ENCODE results near the gene UBXN10.

The UBXN10 gene

GRCh38 chr1:20137604-20138003, 48.3 kb upstream of the UBXN10 start:
- H3K4me3 ChIP-seq (ENCODE audit: low read length): no peak overlapping the region
- H3K36me3 ChIP-seq (replicated peaks; ENCODE audit: insufficient read depth, low read length): no peaks in the 10 kb centered on the region
- no peak for DNase-seq
- no peak overlapping the region for H3K9ac ChIP-seq (ENCODE audit: low read length)
- no peaks in the 10 kb centered on the region for H3K9me3 ChIP-seq (replicated peaks; ENCODE audit: insufficient read depth, low read length)
- no peak overlapping the region for H3K4me2 ChIP-seq (ENCODE audit: low read depth, low read length)
- no peaks in the 10 kb centered on the region for H3K4me1 ChIP-seq (ENCODE audit: low read length)
- TF ChIP-seq CTCF (IDR thresholded peaks at IDR 0.05; ENCODE audit: low read length) (no peak), EZH2 (optimal IDR thresholded peaks at IDR 0.05; ENCODE audit: low read depth, low read length) (no peak), EZH2phosphoT487 (IDR thresholded peaks at IDR 0.05; ENCODE audit: low read length) (no peak)
- peaks cover 21% of the 10 kb centered on the region; the same call in 1 of the 2 replicates for H3K27me3 ChIP-seq (replicated peaks; ENCODE audit: insufficient read depth, low read length)
- no peaks in the 10 kb centered on the region for H3K79me2 ChIP-seq (ENCODE audit: low read length)
- no peaks in the 10 kb centered on the region for H3K9me2 ChIP-seq (replicated peaks; ENCODE audit: insufficient read depth, low read length)
- H3K27ac ChIP-seq (ENCODE audit: low read length): no peak overlapping the region
- no peaks in the 10 kb centered on the region for H3F3A ChIP-seq (ENCODE audit: insufficient read depth, low read length)
- H2AFZ ChIP-seq (ENCODE audit: low read length): no peak overlapping the region
- no peaks in the 10 kb centered on the region for H4K20me1 ChIP-seq (ENCODE audit: insufficient read depth, low read length)

- Histone ChIP-seq H3K4me2 (ENCODE audit: low read depth, low read length) (no peak overlapping the region), H4K20me1 (ENCODE audit: insufficient read depth, low read length) (no peaks in the 10 kb centered on the region), H3K4me1 (ENCODE audit: low read length) (no peaks in the 10 kb centered on the region), H3K79me2 (ENCODE audit: low read length) (no peaks in the 10 kb centered on the region), H3K27ac (ENCODE audit: low read length) (no peak overlapping the region), H3K9ac (ENCODE audit: low read length) (no peak overlapping the region), H3F3A (ENCODE audit: insufficient read depth, low read length) (no peaks in the 10 kb centered on the region), H3K27me3 (replicated peaks; ENCODE audit: insufficient read depth, low read length) (peaks cover 26% of the 10 kb centered on the region; the same call in 1 of the 2 replicates), H3K9me3 (replicated peaks; ENCODE audit: insufficient read depth, low read length) (no peaks in the 10 kb centered on the region), H3K9me2 (replicated peaks; ENCODE audit: insufficient read depth, low read length) (no peaks in the 10 kb centered on the region), H3K4me3 (ENCODE audit: low read length) (no peak overlapping the region), H2AFZ (ENCODE audit: low read length) (no peak overlapping the region), H3K36me3 (replicated peaks; ENCODE audit: insufficient read depth, low read length) (no peaks in the 10 kb centered on the region)
- TF ChIP-seq CTCF (IDR thresholded peaks at IDR 0.05; ENCODE audit: low read length): no peak
- no peak for TF ChIP-seq EZH2 (optimal IDR thresholded peaks at IDR 0.05; ENCODE audit: low read depth, low read length)
- TF ChIP-seq EZH2phosphoT487 (IDR thresholded peaks at IDR 0.05; ENCODE audit: low read length): no peak
- no peak for DNase-seq
These were observed 47.5 kb upstream of the UBXN10 start for GRCh38 chr1:20138346-20138745.

GRCh38 chr1:20138961-20139550, 46.8 kb upstream of the UBXN10 start, which contains the start of gene PLA2G2F:
Gene PLA2G2F, plus strand, starts transcription at chr1:20139323. Its CDS starts 105 bp downstream, at chr1:20139428.
- TF ChIP-seq EZH2phosphoT487 (IDR thresholded peaks at IDR 0.05; ENCODE audit: low read length) (no peak), CTCF (IDR thresholded peaks at IDR 0.05; ENCODE audit: low read length) (no peak), EZH2 (optimal IDR thresholded peaks at IDR 0.05; ENCODE audit: low read depth, low read length) (no peak)
- Histone ChIP-seq H3K9me3 (replicated peaks; ENCODE audit: insufficient read depth, low read length) (no peaks in the 10 kb centered on the region), H3K9ac (ENCODE audit: low read length) (no peak within 1 kb of the TSS), H3K4me2 (ENCODE audit: low read depth, low read length) (no peak within 1 kb of the TSS), H3K79me2 (ENCODE audit: low read length) (no peaks in the 10 kb centered on the region), H4K20me1 (ENCODE audit: insufficient read depth, low read length) (no peaks in the 10 kb centered on the region), H3F3A (ENCODE audit: insufficient read depth, low read length) (no peaks in the 10 kb centered on the region), H3K27me3 (replicated peaks; ENCODE audit: insufficient read depth, low read length) (peaks cover 22% of the 10 kb centered on the region; the same call in 1 of the 2 replicates), H3K9me2 (replicated peaks; ENCODE audit: insufficient read depth, low read length) (no peaks in the 10 kb centered on the region), H3K4me3 (ENCODE audit: low read length) (no peak within 1 kb of the TSS), H3K4me1 (ENCODE audit: low read length) (no peaks in the 10 kb centered on the region), H3K36me3 (replicated peaks; ENCODE audit: insufficient read depth, low read length) (no peaks in the 10 kb centered on the region), H3K27ac (ENCODE audit: low read length) (no peak within 1 kb of the TSS), H2AFZ (ENCODE audit: low read length) (no peak within 1 kb of the TSS)
- DNase-seq: no peak

Measured in MM.1S (cell line).